Activated CD4-positive, CD25-positive, alpha-beta regulatory T cell (primary cell): ENCODE data around the gene C1QB.
"Not testable (repeated sequence)": the region's sequence is repeated elsewhere in the genome, so short reads cannot be mapped to it uniquely, and the experiment has no call there.

Source experiments
- DNase-seq, 4 experiments: peaks; one replicate each; lab custom pipeline; 2025; lab: John Stamatoyannopoulos, UW

C1QB gene

DNA sequence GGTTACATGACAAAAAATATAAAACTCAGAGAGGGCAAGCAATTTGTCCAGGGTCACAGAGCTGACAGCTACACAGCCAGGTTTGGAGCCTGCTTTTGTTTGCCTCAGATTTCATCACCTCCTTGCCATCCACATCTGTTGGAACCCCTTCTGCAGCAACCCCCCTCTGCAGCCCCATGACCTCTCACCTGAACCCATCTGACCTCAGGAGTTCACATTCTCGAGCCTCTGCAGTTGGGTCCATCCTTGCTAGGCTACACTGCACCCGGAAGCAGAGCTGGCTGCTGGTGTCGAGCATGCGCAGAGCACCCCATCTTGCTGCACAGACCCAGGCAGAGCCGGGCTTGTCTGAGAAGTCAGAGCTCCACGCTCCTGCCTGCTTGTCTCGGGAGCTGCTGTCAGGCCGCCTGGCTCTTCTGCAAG lies 10.0 kb downstream of the C1QB start:
- DNase-seq = no peak

DNA sequence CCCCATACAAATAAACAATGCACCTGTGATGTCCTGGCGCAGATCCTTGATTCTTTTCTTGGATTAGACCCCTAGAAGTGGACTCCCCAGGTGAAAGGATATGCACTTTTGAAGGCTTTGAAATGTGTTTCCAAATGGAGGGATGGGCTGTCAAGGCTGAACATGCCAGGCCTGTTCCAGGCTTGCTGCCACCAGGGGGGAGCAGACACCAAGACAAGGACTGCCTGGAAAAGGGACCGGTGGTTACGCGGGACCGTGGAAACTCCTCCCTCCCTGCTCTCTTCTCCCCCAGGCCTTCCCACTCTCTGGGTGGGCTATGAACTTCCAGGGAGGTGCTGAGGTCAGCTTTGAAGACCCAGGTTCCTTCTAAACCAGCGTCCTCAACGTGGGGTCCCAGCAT lies 12.7 kb downstream of the C1QB start:
- DNase-seq = no peak

DNA sequence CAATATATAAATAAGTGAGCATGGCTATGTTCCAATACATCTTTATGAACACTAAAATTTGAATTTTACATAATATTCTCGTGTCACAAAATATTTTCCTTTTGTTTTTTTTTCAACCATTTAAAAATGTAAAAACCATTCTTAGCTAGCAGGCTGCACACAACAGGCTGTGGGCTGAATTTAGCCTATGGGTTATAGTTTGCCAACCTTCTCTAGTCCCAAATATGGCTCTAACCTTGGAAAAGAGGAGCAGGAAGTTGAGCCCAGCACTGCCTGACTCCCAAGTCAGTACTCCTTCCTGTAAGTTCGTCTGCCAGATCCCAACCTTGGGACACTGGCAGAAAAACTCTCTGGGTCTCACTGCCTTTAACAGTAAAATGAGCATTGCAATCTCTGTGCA lies 13.4 kb downstream of the C1QB start:
- no peak for DNase-seq

DNA sequence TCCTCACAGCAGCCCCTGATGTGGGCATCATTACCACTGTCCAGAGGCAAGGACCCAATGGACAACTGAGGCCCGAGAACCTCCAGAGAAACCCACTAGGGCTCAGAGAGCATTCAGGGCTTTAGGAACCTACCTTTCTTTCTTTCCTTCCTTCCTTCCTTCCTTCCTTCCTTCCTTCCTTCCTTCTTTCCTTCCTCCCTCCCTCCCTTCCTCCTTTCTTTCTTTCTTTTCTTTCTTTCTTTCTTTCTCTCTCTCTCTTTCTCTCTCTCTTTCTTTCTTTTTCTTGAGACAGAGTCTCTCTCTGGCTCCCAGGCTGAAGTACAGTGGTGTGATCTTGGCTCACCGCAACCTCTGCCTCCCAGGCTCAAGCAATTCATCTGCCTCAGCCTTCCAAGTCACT lies 15.8 kb downstream of the C1QB start:
- DNase-seq = not testable (repeated sequence)

DNA sequence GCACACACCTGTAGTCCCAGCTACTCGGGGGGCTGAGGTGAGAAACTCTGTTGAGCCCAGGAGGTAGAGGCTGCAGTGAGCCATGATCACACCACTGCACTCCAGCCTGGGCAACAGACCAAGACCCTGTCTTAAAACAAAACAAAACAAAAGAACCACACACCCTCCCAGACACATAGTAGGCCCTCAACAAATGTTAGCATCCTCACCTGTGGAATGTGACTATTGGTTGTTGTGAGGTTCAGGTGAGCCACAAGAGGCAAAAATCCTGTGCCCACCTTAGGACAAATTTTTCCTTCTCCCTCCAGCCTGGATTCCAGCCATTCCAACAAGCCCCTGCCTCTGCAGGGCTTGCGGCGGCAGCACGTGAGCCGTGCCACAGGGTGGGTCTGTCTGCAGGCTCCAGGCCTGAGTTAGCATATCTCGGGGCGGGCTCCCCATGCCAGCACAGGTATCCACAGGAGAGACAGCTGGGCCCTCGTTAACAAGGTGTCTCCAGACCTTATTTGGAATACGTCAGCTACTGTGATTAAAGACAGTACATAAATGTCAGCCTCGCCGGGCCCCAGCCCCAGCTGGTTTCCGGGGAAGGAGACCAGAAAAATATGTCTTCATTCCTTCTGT lies 17.4 kb downstream of the C1QB start:
- DNase-seq = no peak

DNA sequence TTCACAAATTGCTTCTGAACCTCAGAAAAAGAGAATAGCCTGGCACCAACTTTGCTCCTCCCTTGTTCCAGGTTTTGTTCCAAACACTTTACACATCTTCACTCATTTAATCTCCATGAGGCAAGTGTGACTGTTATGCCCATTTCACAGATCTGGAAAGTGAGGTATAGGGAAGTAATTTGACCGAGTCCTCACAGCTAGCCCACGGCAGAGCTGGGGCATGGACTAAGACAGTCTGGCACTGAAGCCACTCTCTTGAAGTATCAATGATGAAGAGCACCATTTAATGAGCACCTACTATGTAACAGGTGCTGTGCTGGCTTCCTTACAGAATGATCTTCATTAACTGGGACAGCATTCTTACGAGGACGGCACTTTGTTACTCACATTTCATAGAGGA lies 19.0 kb downstream of the C1QB start:
- DNase-seq = no peak

DNA sequence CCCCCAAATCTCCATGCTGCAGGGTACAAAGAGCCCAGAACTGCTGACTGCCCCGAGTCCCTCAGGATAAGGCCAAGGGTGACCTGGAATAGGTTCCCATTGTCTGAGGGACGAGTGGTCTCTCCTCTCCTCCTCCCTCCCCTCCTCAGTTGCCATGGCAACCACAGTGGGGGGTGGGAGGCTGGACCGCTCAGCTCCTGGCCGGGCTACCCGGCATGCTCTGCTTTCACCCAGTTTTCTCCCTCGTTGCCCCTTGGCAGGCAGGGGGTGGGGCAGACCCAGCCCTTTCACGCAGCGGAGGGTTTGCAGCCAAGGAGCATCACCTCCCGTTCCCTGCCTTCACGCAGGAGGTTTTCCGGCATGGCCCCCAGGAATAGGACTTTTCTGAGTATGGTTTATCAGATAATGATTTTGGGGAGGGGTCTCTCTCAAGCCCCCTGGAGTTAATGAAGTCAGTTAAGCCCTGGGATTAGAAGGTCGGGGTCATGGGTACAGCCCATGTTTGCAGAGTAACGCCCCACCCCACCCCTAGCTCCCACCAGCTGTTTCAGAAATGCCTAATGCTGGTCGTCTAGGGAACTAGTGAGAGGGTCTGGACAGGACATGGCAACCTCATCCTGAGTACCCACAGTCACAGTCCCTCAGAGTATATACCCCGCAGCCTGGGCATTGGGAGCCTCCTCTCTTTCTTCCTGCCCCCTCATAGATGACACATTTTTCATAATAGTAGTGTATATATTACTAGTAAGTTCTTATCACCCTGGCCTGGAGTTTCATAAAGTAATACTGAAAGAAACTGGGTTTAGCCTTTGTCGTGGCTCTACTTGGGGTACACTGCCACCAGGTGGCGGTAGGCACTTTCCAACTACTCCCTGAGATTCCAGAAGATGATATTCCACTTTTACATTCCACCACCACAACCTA lies 20.7 kb downstream of the C1QB start:
- DNase-seq = no peak

DNA sequence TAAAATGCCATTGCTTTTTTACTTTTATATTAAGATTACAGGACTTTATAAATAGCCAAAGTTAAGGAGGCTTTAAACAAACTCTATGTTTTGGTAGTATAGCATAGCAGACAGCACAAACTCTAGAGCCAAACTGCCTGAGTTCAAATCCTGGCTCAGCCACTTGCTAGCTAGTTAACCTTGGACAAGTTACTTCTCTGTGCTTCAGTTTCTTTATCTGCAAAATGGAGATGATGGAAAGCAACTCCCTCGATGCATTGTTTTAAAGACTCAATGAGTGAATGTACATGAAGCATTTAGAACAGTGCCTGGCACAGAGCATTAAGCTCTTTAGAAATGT lies 21.3 kb downstream of the C1QB start:
- DNase-seq = no peak

DNA sequence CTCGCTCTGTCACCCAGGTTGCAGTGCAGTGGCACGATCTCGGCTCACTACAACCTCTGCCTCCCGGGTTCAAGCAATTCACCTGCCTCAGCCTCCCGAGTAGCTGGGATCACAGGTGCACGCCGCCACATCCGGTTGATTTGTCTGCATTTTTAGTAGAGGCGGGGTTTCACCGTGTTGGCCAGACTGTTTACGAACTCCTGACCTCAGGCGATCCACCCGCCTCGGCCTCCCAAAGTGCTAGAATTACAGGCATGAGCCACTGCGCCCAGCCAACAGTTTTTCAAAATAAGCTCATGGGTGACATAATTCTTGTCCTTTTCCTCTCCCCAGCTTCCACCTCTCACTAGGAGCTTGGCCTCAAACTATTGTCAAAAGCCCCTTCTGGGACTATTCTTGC lies 23.1 kb downstream of the C1QB start:
- not testable (repeated sequence) for DNase-seq

DNA sequence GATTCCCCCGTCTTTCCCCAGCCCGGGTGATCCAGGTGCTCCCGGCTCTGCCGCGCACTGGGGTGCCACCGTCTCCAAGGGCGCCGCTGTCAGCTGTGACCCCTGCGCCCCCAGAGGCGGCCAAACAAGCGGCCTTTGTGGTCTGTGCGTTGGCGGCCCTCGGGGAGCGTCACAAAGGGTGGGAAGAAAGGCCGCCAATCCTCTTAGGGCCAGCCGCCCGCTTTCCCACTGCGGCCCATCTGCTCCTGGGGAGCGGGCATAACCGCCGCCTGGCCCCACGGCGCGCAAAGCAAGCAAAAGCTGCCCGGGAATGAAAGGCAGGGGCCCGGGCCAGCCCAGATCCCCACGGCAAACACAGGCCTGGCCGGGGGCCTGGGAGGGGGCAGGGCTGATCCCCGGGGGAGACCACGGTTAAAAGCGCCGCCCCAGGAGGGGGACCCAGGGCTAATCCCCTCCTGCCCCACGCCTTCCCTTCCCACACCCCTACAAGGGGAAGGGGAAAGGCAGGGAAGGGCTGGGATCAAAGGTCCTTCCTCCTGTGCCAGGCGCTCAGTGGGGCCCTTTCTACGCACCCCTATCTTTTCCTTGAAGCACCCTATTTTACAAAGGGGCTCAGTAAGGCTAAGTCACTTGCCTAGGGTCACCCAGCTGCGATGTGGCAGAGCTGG lies 24.0 kb downstream of the C1QB start:
- DNase-seq = no peak

DNA sequence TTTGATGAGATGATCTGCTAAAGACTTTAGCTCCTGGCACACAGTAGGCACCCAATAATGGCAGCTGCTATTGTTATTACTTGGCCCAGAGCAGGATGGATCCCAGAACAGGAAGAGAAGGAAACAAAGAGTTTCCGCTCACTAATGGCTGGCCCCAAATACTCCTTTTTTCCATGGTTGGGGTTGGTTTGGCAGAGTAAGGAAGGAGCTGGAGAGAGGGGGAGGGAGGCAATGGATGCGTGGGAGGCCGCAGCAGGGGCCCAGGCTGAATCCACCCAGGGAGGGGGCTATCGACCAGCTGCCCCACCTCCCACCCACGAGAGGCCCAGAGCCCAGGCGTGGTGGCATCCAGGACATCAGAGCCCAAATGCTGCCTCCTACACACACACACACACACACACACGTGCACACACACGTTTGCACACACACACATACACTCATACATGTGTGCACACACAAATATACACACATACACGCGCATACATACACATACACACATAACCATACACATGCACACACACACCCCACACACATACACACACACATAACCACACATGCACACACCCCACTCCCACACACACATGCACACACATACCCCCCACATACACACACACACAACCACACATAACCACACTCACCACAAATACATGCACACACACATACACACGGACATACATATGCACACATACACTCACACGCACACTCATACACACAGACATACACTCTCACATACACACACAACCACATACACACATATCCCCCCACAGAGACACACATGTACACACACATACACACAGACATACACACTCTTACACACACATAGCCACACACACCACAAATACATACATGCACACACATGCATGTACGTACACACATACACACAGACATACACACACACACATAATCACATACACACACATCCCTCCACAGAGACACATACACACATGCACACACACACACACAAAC lies 25.2 kb downstream of the C1QB start:
- DNase-seq = no peak

DNA sequence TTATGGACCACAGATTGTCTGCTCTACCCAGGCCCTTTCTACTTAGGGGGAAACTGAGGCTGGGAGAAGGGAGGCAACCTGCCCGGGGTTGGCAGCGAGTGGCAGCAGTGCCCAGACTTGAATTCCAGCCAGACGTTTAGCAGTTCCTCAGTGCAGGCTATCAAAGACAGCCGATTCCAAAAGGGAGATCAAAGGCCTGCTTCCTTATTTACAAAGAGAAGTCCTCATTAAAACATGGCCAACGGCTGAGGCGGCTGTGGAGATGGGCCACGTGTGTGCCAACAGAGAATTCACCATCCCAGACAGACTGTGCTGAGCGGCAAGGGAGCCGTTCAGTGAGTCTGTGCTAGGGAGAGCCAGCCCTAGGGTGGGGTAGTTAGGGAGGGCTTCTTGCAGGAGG lies 27.7 kb downstream of the C1QB start:
- DNase-seq = no peak

DNA sequence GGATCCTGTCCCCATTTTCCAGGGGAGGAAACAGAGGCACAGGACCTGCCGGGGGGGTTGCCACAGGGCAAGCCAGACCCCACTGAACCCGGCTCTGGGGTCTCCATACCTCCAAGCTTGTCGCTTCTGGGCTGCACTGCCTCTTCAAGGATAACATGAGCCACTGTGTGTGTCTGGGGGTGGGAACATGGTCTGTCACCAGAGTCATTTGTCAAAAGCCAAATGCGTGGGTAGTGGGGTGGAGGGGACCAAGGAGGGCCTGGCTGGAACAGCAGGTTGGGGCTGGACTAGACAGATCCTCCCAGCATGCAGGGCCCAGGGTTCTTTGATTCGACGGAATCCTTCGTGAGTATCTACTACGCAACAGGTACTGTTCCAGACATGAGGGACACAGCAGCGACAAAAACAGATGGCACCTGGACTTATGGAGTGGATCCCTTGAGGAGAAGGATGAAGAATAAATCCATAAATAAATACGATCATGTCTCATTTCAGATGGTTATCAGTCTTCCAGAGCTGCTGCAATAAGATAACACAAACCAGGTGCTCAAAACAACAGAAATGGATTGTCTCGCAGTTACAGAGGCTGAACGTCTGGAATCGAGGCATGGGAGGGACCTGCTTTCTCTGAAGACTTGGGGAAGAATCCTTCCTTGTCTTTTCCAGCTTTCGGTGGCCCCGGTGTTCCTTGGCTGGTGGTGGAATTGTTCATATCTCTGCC lies 28.7 kb downstream of the C1QB start:
- no peak for DNase-seq

DNA sequence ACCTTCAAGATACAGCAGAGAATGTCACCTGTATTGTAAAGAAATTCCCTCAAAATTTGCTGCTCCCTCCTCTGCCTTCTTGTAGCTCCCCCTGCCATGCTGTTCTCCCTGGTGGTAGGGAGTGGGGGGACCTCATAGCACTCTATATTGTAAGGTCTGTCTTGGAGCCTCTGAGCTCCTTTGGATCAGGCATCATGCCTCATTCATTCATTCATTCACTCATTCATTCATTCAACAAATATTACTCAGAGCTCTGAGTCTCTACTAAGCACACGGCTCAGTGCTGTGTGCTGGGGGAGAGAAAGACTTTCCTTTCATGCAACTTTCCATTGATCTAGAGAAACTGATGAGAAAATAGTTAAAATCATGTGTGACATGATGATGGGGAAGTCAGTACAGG lies 30.5 kb downstream of the C1QB start:
- DNase-seq = no peak

DNA sequence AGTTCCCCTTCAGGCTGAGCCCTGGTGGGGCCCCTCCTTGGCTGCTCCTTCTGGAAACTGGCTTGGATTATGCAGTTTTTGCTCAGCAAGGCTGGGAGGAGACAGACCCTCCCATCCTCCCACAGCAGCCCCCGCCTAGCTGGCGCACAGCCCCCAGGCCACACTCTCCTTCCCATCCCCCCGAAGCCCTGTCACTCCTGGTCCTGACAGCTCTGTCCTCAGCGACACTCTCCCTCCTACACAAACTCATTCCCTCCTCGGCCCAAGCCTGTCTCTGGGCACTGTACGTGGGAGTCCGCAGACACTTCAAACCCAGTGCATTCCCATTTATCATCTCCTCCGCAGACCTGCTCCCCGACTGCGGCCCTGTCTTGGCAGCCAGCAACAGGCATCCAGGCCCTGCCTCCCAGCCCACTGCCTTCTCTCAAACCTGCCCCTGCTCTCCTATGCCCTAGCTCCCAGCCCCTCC lies 32.6 kb downstream of the C1QB start:
- no peak for DNase-seq

DNA sequence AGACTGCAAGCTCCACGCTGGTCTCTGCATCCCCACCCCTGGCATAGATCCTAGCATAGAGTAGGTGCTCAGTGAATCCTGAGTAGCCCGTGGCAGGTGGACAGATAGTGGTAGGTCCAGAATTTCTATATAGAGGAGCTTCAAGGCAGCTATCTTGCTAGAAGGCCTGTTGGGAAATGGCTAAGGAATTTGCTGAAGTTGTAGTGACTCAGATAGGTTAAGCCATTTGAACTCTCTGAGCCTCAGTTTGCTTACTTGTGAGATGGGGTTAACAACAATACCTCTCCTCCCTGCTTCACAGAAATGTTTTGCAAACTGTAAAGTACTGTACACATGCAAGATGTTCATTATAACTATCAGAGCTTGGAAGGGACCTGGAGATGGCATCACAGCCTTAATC lies 34.2 kb downstream of the C1QB start:
- DNase-seq = no peak

DNA sequence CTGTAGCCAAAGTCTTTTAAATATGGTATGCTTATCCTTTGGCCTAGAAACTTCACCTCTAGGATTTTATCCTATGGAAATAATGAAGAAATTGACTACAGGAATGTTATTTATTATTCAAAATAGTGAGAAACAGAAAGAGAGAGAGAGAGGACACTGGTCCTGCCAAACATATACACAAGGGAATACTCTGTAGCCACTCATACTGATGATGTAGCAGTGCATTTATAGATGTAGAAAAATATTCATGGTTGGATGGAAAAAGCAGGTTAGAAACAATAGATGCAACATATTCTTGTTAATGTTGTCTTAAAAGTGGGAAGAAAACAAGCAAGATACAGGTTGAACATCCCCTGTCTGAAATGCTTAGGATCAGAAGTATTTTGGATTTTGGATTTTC lies 35.4 kb downstream of the C1QB start:
- DNase-seq = no peak

DNA sequence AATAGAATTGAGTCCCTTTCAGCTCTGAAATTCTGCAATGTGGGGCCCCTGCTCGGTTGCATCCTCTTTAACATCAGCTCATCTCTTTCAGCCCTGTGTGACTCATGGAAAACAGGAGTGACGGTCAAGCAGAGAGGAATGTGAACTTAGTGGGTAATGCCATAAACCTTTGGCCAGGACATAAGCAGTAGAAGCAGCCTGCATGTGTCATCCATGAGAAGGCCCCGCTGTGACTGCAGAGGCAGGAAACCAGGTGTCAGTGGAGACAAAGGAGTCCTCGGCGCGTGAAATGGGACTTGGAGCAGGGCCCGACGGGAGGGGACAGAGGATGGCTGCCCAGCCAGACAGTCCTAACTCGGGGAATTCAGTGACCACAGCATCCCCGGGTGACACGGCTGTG lies 36.5 kb downstream of the C1QB start:
- DNase-seq = no peak

DNA sequence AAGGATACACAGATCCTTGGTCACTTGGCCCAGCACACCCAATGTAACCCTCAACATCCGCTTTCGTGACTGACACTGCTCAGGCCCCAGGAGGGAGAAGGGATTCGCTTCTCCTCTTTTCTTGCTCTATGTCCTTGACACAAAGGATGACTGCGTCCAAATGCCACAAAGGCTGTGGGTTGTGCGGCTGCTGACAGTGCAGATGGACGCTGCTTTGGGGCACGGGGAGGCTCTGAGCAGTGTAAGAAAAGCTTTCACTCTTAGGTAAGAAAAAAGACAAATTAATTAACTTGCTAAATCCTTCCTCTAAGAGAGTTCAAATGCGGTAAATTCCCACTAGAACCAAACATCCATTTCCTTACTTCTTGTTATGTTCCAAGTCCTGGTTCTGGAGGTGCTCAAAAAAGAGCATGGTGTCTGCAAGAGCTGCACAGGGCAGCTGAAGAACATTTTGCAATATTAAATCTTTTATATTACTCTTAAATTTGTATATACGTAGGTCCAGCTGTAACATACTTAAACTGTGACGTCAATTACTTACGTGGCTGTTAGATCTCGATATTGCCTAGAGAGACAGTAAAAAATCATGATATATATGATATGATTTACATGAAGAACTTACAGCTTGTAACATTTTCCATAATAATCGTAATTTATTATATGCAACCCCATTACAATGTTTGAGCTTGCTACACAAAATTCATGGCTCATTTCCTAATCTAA lies 38.2 kb downstream of the C1QB start:
- no peak for DNase-seq

DNA sequence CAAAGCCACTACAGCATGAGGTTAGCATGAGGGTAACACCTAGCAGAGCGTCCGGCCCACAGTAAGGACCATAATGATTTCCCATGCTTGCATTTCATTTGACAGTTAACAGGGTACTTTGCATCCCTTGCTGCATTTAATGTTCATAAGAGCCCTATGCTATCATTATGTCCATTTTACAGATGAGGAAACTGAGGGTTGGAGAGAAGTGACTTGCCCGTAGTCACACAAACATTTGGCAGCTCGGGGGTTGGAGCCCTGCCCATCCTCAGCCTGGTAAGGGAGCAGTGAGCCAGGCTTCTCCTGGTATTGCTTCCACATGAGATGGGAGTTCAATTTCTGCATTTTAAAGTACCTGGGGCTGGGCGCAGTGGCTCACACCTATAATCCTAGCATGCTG lies 41.1 kb downstream of the C1QB start:
- no peak for DNase-seq

DNA sequence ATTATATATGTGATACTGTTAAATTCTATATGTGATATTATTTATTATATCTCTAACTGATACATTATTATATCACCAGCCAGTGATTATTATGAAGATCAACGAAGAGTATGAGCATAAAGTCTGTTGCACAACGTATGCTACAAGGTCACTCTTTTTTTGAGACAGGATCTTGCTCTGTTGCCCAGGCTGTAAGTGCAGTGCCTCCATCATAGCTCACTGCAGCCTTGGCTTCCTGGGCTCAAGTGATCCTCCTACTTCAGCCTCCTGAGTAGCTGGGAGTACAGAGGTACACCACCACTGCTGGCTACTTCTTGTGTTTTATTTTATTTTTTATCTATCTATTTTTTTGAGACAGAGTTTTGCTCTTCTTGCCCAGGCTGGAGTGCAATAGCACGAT lies 43.6 kb downstream of the C1QB start:
- no peak for DNase-seq
